Measurements from ENCODE around the gene PCCA.

Gene PCCA

DNA sequence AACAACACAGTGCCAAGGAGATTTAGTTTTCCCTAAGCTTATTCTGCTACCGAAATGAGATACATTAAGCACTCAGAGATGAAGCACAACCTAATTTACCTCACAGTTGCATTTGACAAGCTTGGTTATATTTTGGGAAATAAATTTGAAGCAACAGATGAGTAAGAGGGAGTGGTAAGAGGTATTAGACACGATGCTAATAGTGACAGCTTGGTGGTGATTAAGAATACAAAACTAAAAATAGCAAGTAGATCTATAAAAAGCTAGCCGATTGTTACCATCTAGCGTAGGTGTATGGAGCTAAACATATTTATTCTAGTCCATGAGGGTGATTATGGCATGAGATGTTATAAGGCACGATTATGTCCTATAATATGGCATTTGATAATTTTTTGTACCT lies 208.5 kb downstream of the PCCA start:
- Histone ChIP-seq H3K4me1 (ENCODE audit: control insufficient read depth in 1 of 2, insufficient read depth in 1 of 2, low read depth in 1 of 2, low read length in 1 of 2) (peaks cover 17 to 20% of the 10 kb centered on the region in 2 experiments), H3K27me3 (no peaks in the 10 kb centered on the region), H3K27ac (no peak overlapping the region), H3K9me3 (no peaks in the 10 kb centered on the region), H3K36me3 (no peaks in the 10 kb centered on the region), H3K4me3 (ENCODE audit: low read depth in 1 of 2, low read length in 1 of 2) (no peak overlapping the region)
- TF ChIP-seq, protein P1, sequence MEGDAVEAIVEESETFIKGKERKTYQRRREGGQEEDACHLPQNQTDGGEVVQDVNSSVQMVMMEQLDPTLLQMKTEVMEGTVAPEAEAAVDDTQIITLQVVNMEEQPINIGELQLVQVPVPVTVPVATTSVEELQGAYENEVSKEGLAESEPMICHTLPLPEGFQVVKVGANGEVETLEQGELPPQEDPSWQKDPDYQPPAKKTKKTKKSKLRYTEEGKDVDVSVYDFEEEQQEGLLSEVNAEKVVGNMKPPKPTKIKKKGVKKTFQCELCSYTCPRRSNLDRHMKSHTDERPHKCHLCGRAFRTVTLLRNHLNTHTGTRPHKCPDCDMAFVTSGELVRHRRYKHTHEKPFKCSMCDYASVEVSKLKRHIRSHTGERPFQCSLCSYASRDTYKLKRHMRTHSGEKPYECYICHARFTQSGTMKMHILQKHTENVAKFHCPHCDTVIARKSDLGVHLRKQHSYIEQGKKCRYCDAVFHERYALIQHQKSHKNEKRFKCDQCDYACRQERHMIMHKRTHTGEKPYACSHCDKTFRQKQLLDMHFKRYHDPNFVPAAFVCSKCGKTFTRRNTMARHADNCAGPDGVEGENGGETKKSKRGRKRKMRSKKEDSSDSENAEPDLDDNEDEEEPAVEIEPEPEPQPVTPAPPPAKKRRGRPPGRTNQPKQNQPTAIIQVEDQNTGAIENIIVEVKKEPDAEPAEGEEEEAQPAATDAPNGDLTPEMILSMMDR (IDR thresholded peaks at IDR 0.05): no peak

DNA sequence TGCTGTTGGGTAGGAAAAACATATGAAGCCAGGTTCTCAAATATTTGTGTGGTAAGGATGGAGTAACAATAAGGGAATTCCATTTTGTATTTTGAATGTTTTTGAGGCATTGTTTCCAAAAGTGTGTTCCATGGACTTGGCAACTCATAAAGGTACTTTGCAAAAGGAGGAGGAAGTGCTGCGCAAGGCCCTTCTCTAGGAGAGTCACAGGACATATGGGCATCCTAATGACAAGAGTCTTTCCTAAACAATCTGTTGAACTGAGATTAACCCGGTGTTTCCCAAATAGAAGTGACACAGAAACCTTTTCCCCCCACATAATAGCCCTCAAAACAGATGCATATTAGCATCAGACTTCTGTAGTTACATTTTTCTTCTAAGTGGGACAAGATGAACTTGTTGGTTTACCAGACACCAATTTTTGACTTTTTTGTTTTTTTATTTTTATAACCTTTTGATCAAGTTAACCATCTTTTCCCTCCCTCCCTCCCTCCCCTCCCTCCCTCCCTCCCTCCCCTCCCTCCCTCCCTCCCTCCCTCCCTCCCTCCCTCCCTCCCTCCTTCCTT lies 209.3 kb downstream of the PCCA start:
- TF ChIP-seq, protein P1 (IDR thresholded peaks at IDR 0.05): no peak
- H3K9me3 ChIP-seq: no peaks in the 10 kb centered on the region
- H3K36me3 ChIP-seq: no peaks in the 10 kb centered on the region
- no peak overlapping the region for H3K4me3 ChIP-seq (ENCODE audit: low read depth in 1 of 2, low read length in 1 of 2)
- peaks cover 17 to 20% of the 10 kb centered on the region in 2 experiments for H3K4me1 ChIP-seq (ENCODE audit: control insufficient read depth in 1 of 2, insufficient read depth in 1 of 2, low read depth in 1 of 2, low read length in 1 of 2)
- H3K27me3 ChIP-seq: no peaks in the 10 kb centered on the region
- no peak overlapping the region for H3K27ac ChIP-seq

DNA sequence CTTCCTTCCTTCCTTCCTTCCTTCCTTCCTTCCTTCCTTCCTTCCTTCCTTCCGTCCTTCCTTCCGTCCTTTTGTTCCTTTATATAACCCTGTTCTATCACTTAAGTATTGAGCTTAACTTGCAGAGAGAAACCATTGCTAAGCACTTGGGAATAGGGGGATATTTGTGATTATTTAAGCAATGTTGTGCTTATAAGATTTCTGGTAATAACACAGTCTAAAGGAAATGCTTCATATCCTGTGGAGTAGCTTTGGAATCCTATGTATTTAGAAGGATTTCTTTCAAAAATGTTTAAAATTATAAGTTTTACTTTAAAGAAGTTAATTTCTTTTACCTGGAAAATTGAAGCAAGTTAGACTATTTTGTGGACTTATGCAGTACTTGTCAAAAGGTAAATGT lies 209.8 kb downstream of the PCCA start:
- TF ChIP-seq, protein P1 (IDR thresholded peaks at IDR 0.05): no peak
- no peak overlapping the region for H3K4me3 ChIP-seq (ENCODE audit: low read depth in 1 of 2, low read length in 1 of 2)
- H3K36me3 ChIP-seq: no peaks in the 10 kb centered on the region
- no peak overlapping the region for H3K27ac ChIP-seq
- no peaks in the 10 kb centered on the region for H3K9me3 ChIP-seq
- peaks cover 19 to 20% of the 10 kb centered on the region in 2 experiments for H3K4me1 ChIP-seq (ENCODE audit: control insufficient read depth in 1 of 2, insufficient read depth in 1 of 2, low read depth in 1 of 2, low read length in 1 of 2)
- H3K27me3 ChIP-seq: no peaks in the 10 kb centered on the region

DNA sequence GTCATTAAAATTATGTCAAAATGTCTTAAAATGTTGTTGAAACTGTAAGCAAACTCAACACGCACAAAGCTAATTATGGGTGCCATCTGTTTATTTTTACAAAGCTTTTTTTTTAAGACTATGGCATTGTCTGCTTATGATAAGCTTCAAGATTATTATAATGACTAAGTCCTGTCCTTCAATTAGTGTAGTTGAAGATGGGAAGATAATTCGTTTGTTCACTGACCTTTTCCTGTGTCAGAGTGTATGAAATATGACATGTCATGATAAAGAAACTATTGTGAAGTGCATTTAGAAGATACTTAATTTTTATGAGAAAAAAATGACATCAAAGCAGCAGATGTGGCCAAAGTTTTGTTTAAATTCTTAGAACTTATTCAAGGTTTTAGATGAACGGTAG lies 211.3 kb downstream of the PCCA start:
- Histone ChIP-seq H3K4me1 (ENCODE audit: control insufficient read depth in 1 of 2, insufficient read depth in 1 of 2, low read depth in 1 of 2, low read length in 1 of 2) (peaks cover 11 to 17% of the 10 kb centered on the region in 2 experiments), H3K9me3 (no peaks in the 10 kb centered on the region), H3K36me3 (no peaks in the 10 kb centered on the region), H3K4me3 (ENCODE audit: low read depth in 1 of 2, low read length in 1 of 2) (no peak overlapping the region), H3K27ac (no peak overlapping the region), H3K27me3 (no peaks in the 10 kb centered on the region)
- TF ChIP-seq, protein P1 (IDR thresholded peaks at IDR 0.05): no peak

DNA sequence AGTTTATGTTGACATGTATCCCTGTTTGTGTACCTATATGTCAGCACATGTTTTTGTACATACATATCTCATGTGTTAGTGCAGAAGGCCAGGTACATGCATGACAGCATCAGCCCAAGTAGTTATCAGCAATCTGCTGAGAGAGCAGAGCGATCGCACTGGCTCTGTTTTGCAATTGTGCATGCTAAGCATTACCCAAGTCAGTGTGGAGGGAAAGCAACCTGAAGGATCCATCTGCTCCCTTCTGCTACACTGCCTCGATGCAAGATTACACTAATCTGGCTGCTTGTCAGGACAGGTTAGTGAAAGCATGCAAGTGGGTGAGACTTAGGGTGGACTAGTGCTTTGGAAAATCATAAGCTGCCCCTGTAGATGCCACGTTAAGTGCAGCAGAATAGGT lies 211.8 kb downstream of the PCCA start:
- peaks cover 6 to 13% of the 10 kb centered on the region in 2 experiments for H3K4me1 ChIP-seq (ENCODE audit: control insufficient read depth in 1 of 2, insufficient read depth in 1 of 2, low read depth in 1 of 2, low read length in 1 of 2)
- H3K27ac ChIP-seq: no peak overlapping the region
- H3K4me3 ChIP-seq (ENCODE audit: low read depth in 1 of 2, low read length in 1 of 2): no peak overlapping the region
- no peaks in the 10 kb centered on the region for H3K27me3 ChIP-seq
- H3K9me3 ChIP-seq: no peaks in the 10 kb centered on the region
- TF ChIP-seq, protein P1 (IDR thresholded peaks at IDR 0.05): no peak
- H3K36me3 ChIP-seq: no peaks in the 10 kb centered on the region
